ENCODE measurements around the gene ITGB1BP1.

DNA sequence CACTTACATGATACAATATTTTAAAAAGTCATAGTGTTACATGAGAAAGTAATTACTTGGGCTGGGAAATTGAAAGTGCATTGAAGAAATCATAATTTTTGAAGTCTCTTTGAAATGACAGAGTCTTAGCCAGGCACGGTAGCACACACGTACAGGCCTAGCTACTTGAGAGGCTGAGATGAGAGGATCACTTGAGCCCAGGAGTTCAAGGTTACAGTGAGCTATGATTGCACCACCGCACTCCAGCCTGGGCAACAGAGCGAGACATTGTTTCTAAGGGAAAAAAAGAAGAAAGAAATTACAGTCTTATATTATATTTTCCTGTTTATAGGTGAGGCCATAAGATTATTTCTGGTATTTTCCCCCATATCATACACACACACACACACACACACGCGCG, 41.8 kb upstream of the ITGB1BP1 start:
- no peak for TF ChIP-seq CTCF (IDR thresholded peaks at IDR 0.05; ENCODE audit: low read length)
- TF ChIP-seq EZH2 (optimal IDR thresholded peaks at IDR 0.05; ENCODE audit: low read depth, low read length): no peak

Data from MM.1S (cell line).